ENCODE data around the gene DIAPH2.

DNA sequence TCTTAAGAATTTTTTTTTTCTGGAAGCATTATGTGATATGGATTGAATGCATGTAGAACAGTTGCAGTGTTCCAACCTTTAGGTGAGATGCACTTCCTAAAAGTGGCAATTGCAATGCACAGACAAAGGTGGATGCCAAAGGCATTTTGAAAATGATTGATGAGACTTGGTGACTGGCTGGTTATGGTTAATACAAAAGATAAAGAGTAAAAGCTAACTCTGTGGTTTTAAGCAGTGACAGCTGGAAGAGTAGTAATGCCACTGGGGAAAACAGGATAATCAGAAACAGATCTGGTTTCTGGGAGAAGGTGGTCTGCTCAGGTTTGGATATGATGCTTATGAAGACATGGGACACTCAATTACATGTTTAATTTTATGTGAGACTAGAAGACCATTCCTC is 544.7 kb downstream of the DIAPH2 start:
- TF ChIP-seq, protein P1, sequence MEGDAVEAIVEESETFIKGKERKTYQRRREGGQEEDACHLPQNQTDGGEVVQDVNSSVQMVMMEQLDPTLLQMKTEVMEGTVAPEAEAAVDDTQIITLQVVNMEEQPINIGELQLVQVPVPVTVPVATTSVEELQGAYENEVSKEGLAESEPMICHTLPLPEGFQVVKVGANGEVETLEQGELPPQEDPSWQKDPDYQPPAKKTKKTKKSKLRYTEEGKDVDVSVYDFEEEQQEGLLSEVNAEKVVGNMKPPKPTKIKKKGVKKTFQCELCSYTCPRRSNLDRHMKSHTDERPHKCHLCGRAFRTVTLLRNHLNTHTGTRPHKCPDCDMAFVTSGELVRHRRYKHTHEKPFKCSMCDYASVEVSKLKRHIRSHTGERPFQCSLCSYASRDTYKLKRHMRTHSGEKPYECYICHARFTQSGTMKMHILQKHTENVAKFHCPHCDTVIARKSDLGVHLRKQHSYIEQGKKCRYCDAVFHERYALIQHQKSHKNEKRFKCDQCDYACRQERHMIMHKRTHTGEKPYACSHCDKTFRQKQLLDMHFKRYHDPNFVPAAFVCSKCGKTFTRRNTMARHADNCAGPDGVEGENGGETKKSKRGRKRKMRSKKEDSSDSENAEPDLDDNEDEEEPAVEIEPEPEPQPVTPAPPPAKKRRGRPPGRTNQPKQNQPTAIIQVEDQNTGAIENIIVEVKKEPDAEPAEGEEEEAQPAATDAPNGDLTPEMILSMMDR (IDR thresholded peaks at IDR 0.05; ENCODE audit: low read depth, low read length), result no peak
- TF ChIP-seq POLR2A (IDR thresholded peaks at IDR 0.05; ENCODE audit: extremely low read depth, insufficient read length) (no peak), MYC (IDR thresholded peaks at IDR 0.05; ENCODE audit: low read depth, low read length) (no peak)
- TF ChIP-seq, protein P2, sequence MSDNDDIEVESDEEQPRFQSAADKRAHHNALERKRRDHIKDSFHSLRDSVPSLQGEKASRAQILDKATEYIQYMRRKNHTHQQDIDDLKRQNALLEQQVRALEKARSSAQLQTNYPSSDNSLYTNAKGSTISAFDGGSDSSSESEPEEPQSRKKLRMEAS (IDR thresholded peaks at IDR 0.05; ENCODE audit: low read depth, low read length), result no peak

All from NB4 (cell line).